22Rv1 (cell line): ENCODE measurements around the gene EEPD1.

Source experiments
- CTCF ChIP-seq: fragments of 450-650 bp; IDR thresholded peaks from 2 replicates; pipeline ENCODE4 v1.5.1; 2017; ENCODE audit warnings: mild to moderate bottlenecking
- ZFX ChIP-seq: fragments of 450-650 bp; IDR thresholded peaks from 2 replicates; pipeline ENCODE4 v1.6.1; 2017; ENCODE audit warnings: antibody characterized with exemption, borderline replicate concordance

DNA sequence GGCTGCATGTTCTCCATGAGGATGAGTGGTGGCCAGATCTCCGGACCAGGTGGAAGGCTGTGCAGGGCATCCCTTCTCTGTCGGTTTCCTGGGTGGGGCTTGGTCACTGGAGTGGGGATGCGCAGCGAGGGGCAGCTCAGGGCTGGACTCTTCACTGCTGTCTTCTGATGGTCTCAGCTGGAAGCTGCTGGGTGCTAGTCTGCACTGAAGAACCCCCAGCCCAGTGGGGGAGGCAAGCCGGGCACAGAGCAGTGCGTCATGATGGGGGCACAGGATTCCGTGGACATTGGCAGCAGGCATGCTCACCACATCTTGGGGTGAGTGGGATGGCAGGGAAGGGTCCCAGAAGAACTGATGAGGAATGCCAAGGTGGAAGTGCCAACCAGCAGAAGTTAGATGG is 39.8 kb downstream of the EEPD1 start:
- TF ChIP-seq CTCF: no peak
- TF ChIP-seq ZFX: no peak
